AG09319 (cell line): ENCODE data around the gene PARP9.

Experiments
- DNase-seq: peaks from one replicate; pipeline ENCODE4 v3.0.0-alpha.2; 2010; ENCODE audit warnings: low read depth; ENCODE audit errors: extremely low read depth
- TF ChIP-seq, protein P1 (sequence below): IDR thresholded peaks from 2 replicates; pipeline ENCODE4 v1.5.1; 2011; ENCODE audit warnings: low read depth, mild to moderate bottlenecking, inconsistent platforms, low read length, moderate library complexity

Gene PARP9

DNA sequence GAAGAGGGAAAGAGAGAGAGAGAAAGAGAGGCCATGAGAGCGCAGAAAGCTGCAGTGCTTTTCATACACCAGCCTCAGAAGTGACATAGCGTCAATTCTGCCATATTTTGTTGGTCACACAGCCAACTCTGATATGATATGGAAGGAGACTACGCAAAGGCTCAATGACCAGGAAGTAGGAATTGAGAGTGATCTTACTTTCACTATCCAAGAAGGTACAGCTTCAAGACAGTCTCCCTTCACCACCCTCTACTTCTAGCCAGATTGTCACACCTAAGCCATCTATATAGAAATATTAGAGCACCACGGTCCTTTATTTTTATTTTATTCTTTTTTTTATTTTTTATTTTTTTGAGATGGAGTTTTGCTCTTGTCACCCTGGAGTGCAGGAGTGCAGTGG, 34.5 kb upstream of the PARP9 start:
- DNase-seq = no peak
- TF ChIP-seq, protein P1, sequence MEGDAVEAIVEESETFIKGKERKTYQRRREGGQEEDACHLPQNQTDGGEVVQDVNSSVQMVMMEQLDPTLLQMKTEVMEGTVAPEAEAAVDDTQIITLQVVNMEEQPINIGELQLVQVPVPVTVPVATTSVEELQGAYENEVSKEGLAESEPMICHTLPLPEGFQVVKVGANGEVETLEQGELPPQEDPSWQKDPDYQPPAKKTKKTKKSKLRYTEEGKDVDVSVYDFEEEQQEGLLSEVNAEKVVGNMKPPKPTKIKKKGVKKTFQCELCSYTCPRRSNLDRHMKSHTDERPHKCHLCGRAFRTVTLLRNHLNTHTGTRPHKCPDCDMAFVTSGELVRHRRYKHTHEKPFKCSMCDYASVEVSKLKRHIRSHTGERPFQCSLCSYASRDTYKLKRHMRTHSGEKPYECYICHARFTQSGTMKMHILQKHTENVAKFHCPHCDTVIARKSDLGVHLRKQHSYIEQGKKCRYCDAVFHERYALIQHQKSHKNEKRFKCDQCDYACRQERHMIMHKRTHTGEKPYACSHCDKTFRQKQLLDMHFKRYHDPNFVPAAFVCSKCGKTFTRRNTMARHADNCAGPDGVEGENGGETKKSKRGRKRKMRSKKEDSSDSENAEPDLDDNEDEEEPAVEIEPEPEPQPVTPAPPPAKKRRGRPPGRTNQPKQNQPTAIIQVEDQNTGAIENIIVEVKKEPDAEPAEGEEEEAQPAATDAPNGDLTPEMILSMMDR = no peak

- no peak for DNase-seq
- TF ChIP-seq, protein P1 = no peak
Observed at GRCh38 chr3:122598151-122598550, 34.1 kb upstream of the PARP9 start.

DNA sequence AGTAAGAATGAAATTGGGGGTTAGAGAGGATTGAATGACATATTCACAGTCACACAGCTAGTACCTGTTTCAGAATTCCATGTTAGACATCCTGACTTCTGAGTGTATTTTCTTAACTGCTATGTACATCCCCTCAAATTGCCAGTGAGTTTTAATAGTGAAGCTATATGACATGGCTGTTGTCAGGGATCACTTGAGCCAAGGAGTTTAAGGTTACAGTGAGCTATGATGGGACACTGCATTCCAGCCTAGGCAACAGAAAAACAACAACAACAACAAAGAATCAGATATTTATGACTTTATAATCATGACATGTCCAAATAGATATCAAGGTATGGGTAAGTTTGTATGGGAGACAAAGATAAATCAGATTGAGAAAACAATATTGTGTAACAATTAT, 29.9 kb upstream of the PARP9 start:
- no peak for DNase-seq
- TF ChIP-seq, protein P1 = no peak

DNA sequence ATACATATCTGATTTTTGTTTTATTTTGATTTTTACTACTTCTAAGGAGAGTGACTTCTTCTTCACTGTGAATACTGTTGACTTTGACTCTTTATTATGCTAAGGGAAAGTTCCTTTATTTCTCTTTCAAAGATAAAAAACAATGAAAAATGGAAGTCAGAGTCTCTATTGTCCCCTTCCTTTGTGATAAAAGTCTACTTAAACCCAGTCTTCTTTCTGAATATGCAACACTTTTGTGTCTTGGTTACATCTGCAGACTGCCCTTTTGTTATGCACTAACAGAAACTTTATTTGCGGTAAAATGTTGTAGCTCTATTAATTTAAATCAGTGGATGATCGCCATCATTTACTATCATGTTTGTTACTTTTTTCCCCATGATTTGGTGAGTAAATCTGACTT, 26.5 kb upstream of the PARP9 start:
- TF ChIP-seq, protein P1 = no peak
- no peak for DNase-seq

DNA sequence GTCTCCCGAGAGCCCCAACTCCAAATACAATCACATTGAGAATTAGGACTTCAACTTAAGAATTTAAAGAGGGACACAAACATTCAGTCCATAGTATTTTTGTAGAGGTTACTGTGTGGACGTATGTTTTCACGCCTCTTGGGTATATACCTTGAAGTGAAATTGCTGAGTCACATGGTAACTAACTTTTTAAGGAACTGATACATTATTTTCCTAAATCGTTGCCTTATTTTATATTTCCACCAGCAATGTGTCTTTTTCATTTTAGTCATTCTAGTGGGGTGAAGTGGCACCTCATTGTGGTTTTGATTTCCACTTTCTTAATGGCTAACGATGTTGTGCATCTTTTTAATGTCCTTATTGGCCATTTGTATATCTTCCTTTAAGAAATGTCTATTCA, 25.2 kb upstream of the PARP9 start:
- no peak for DNase-seq
- TF ChIP-seq, protein P1 = no peak

DNA sequence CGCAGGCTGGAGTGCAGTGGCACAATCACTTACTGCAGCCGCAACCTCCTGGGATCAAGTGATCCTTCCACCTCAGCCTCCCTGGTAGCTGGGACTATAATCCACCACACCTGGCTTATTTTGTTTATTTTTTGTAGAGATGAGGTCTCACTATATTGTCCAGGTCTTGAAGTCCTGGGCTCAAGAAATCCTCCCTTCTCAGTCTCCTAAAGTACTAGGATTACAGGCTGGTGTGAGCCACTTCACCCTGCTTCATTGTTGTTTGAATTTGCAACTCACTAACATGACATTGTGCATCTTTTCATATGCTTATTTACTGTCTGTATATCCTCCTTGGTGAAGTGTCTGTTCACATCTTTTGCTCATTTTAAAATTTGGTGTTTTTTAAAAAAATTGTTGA, 23.5 kb upstream of the PARP9 start:
- TF ChIP-seq, protein P1 = no peak
- DNase-seq = no peak

GRCh38 chr3:122586773-122587485, 22.8 kb upstream of the PARP9 start:
- TF ChIP-seq, protein P1 = no peak
- no peak for DNase-seq
